Activated CD8-positive, alpha-beta T cell treated with anti-CD3 and anti-CD28 coated beads for 36 hours (primary cell): ENCODE measurements around the gene FBXW11. TPM values are rescaled to one million over a fixed set of nuclear protein-coding genes. Genes with fewer than 3 reads are reported as not detected.

Source experiments
- ATAC-seq: fragments of 200-7000 bp; cut with Tn5 transposase; one replicate; pipeline ENCODE4 v1.10.0; 2021; ENCODE audit warnings: mild to moderate bottlenecking, moderate library complexity
- CTCF ChIA-PET: fragments of 350-600 bp; sonication (Branson Sonifier 250); formaldehyde crosslinking; loops from one replicate; lab custom pipeline; 2021; ENCODE audit warnings: antibody characterized with exemption; lab: Charles Lee
- POLR2A ChIA-PET: fragments of 350-600 bp; sonication (Branson Sonifier 250); formaldehyde crosslinking; loops from one replicate; lab custom pipeline; 2021; ENCODE audit warnings: antibody characterized with exemption; lab: Charles Lee
- DNase-seq: peaks from one replicate; pipeline ENCODE4 v3.0.0-alpha.2; 2020
- H3K27ac Mint-ChIP-seq: one replicate; pipeline ENCODE4 v1.8.0; 2021; ENCODE audit warnings: mild to moderate bottlenecking, mixed read lengths
- H3K27me3 Mint-ChIP-seq: one replicate; pipeline ENCODE4 v1.8.0; 2021; ENCODE audit warnings: mixed read lengths
- H3K36me3 Mint-ChIP-seq: one replicate; pipeline ENCODE4 v1.8.0; 2021; ENCODE audit warnings: low read depth, mixed read lengths
- H3K4me1 Mint-ChIP-seq: one replicate; pipeline ENCODE4 v1.8.0; 2021; ENCODE audit warnings: low read depth, mixed read lengths
- H3K4me3 Mint-ChIP-seq: one replicate; pipeline ENCODE4 v1.8.0; 2021; ENCODE audit warnings: mild to moderate bottlenecking, moderate library complexity, mixed read lengths
- H3K9me3 Mint-ChIP-seq: one replicate; pipeline ENCODE4 v1.8.0; 2021; ENCODE audit warnings: mixed read lengths
- CTCF ChIP-seq: fragments of 200-600 bp; IDR thresholded peaks from one replicate; pipeline ENCODE4 v1.8.0; 2022; ENCODE audit warnings: antibody characterized with exemption, mild to moderate bottlenecking
- intact Hi-C: fragments of 100-400 bp; cut with micrococcal nuclease; formaldehyde crosslinking; loops from one replicate; pipeline ENCODE4 v1.10.0; 2022
- total RNA-seq, 2 experiments: library from RNA; stranded (reverse); gene quantifications; one replicate each; pipeline ENCODE4 v1.2.3, GENCODE V29; 2021

FBXW11 gene
- total RNA-seq, 2 experiments from 2014 or later, result 49.3 to 52.6 TPM

GRCh38 chr5:172002310-172002709 lies 4.1 kb downstream of the FBXW11 start:
- peaks cover 2% of the 10 kb centered on the region for H3K9me3 Mint-ChIP-seq
- intact Hi-C loops, result loop anchor here (2.0 kb wide), 1 partner anchor 46 kb away; no protein-coding TSS in a partner anchor
- peak; percentile 35 for TF ChIP-seq CTCF
- H3K4me1 Mint-ChIP-seq, result peaks cover 65% of the 10 kb centered on the region
- ATAC-seq, result no peak
- POLR2A ChIA-PET, result interaction anchor here (0.7 kb wide), 1 partner anchor 11 kb away, joined by 3 read pairs; no protein-coding TSS in a partner anchor
- DNase-seq, result no peak
- CTCF ChIA-PET, result no interaction called here
- H3K27me3 Mint-ChIP-seq, result no peaks in the 10 kb centered on the region
- no peak overlapping the region for H3K27ac Mint-ChIP-seq
- no peak overlapping the region for H3K4me3 Mint-ChIP-seq
- H3K36me3 Mint-ChIP-seq, result peaks cover 34% of the 10 kb centered on the region

- TF ChIP-seq CTCF, result no peak
- Mint-ChIP-seq H3K27ac (no peak overlapping the region), H3K36me3 (peaks cover 43% of the 10 kb centered on the region), H3K4me3 (no peak overlapping the region), H3K4me1 (peaks cover 68% of the 10 kb centered on the region), H3K27me3 (no peaks in the 10 kb centered on the region), H3K9me3 (peaks cover 2% of the 10 kb centered on the region)
- intact Hi-C loops, result no loop called here
- ChIA-PET CTCF (interaction anchor here (1.6 kb wide), 1 partner anchor 88 kb away, joined by 5 read pairs; no protein-coding TSS in a partner anchor), POLR2A (interaction anchor here (1.2 to 1.3 kb wide), 2 partner anchors 15 to 39 kb away, joined by 4 read pairs; no protein-coding TSS in a partner anchor)
- DNase-seq (no peak), ATAC-seq (no peak)
These were observed 6.6 kb downstream of the FBXW11 start for GRCh38 chr5:171999877-172000276.

GRCh38 chr5:171999100-171999499 lies 7.3 kb downstream of the FBXW11 start:
- intact Hi-C loops, result no loop called here
- H3K9me3 Mint-ChIP-seq, result peaks cover 2% of the 10 kb centered on the region
- no peaks in the 10 kb centered on the region for H3K27me3 Mint-ChIP-seq
- DNase-seq (no peak), ATAC-seq (no peak)
- peaks cover 45% of the 10 kb centered on the region for H3K36me3 Mint-ChIP-seq
- H3K4me3 Mint-ChIP-seq, result no peak overlapping the region
- CTCF ChIA-PET, result interaction anchor here (2.5 kb wide), 1 partner anchor 8 kb away, joined by 7 read pairs; the partner anchor contains the start of gene FBXW11
- peaks cover 64% of the 10 kb centered on the region for H3K4me1 Mint-ChIP-seq
- no peak for TF ChIP-seq CTCF
- no peak overlapping the region for H3K27ac Mint-ChIP-seq
- POLR2A ChIA-PET, result interaction anchor here (1.0 to 1.3 kb wide), 2 partner anchors 10 to 38 kb away, joined by 3 to 4 read pairs; no protein-coding TSS in a partner anchor

GRCh38 chr5:171997011-171997410 lies 9.4 kb downstream of the FBXW11 start:
- Mint-ChIP-seq H3K27ac (no peak overlapping the region), H3K4me1 (peaks cover 50% of the 10 kb centered on the region), H3K9me3 (peaks cover 2% of the 10 kb centered on the region), H3K27me3 (no peaks in the 10 kb centered on the region), H3K4me3 (no peak overlapping the region), H3K36me3 (peaks cover 54% of the 10 kb centered on the region)
- intact Hi-C loops, result no loop called here
- ATAC-seq, result no peak
- CTCF ChIA-PET, result interaction anchor here (1.3 to 2.5 kb wide), 4 partner anchors 10 to 191 kb away, joined by 3 to 9 read pairs (median 6); partner anchors contain the start of genes FBXW11 and STK10
- DNase-seq, result no peak
- no peak for TF ChIP-seq CTCF
- POLR2A ChIA-PET, result interaction anchor here (3.3 kb wide), 1 partner anchor 9 kb away, joined by 12 read pairs; the partner anchor contains the start of gene FBXW11

GRCh38 chr5:171992813-171993212 lies 13.6 kb downstream of the FBXW11 start:
- H3K27ac Mint-ChIP-seq, result no peak overlapping the region
- peaks cover 66% of the 10 kb centered on the region for H3K36me3 Mint-ChIP-seq
- no peaks in the 10 kb centered on the region for H3K27me3 Mint-ChIP-seq
- intact Hi-C loops, result no loop called here
- no peaks in the 10 kb centered on the region for H3K9me3 Mint-ChIP-seq
- no peak for TF ChIP-seq CTCF
- ChIA-PET POLR2A (interaction anchor here (0.8 kb wide), 1 partner anchor 111 kb away, joined by 3 read pairs; no protein-coding TSS in a partner anchor), CTCF (no interaction called here)
- H3K4me3 Mint-ChIP-seq, result no peak overlapping the region
- DNase-seq, result no peak
- H3K4me1 Mint-ChIP-seq, result peaks cover 40% of the 10 kb centered on the region
- ATAC-seq, result no peak
